H1 (cell line): ENCODE measurements around the gene SPON2. TPM values are rescaled to one million over a fixed set of nuclear protein-coding genes. Genes with fewer than 3 reads are reported as not detected.

ENCODE experiments used
- CTCF ChIA-PET: fragments of 300-600 bp; sonication (Branson Sonifier 250); formaldehyde crosslinking; loops from one replicate; lab custom pipeline; 2021; ENCODE audit not compliant: partially characterized antibody; lab: Charles Lee
- POLR2A ChIA-PET: fragments of 300-600 bp; sonication (Branson Sonifier 250); formaldehyde crosslinking; loops from one replicate; lab custom pipeline; 2021; ENCODE audit warnings: inconsistent platforms; ENCODE audit not compliant: partially characterized antibody; lab: Charles Lee
- DNase-seq, 2 experiments: peaks; one replicate each; pipeline versions ENCODE4 v3.0.0 to v3.0.0-alpha.2; 2010 to 2022; ENCODE audit warnings: low spot score in 2 of 2, low read depth in 1 of 2, mixed read lengths in 1 of 2
- FAIRE-seq: peaks from 2 replicates; lab custom pipeline; 2011; peaks lifted over from hg19 to GRCh38; lab: Jason Lieb, UNC
- H2AFZ ChIP-seq: 2 replicates; pipeline ENCODE4 v1.8.1; 2012; ENCODE audit warnings: low read length, inconsistent platforms
- H2AK5ac ChIP-seq: 2 replicates; pipeline ENCODE4 v1.6.1; 2013; ENCODE audit warnings: low read depth, low read length
- H2BK120ac ChIP-seq: replicated peaks from 2 replicates; pipeline ENCODE3; 2013; ENCODE audit warnings: low read depth, low read length, inconsistent platforms
- H2BK12ac ChIP-seq: 2 replicates; pipeline ENCODE4 v1.6.1; 2013; ENCODE audit warnings: low read depth, low read length
- H2BK15ac ChIP-seq: 2 replicates; pipeline ENCODE4 v1.6.1; 2013; ENCODE audit warnings: low read length
- H2BK20ac ChIP-seq: 2 replicates; pipeline ENCODE4 v1.6.1; 2013; ENCODE audit warnings: low read length
- H2BK5ac ChIP-seq: 2 replicates; pipeline ENCODE4 v1.6.1; 2013; ENCODE audit warnings: low read depth, low read length
- H3K14ac ChIP-seq: 2 replicates; pipeline ENCODE4 v1.6.1; 2013; ENCODE audit warnings: inconsistent platforms; ENCODE audit not compliant: insufficient read length
- H3K18ac ChIP-seq: 2 replicates; pipeline ENCODE4 v1.6.1; 2013; ENCODE audit warnings: low read length; ENCODE audit errors: extremely low read depth
- H3K23ac ChIP-seq: 2 replicates; pipeline ENCODE4 v1.6.1; 2013; ENCODE audit warnings: inconsistent platforms; ENCODE audit not compliant: insufficient read length
- H3K23me2 ChIP-seq: 2 replicates; pipeline ENCODE4 v1.6.1; 2013; ENCODE audit warnings: low read depth, low read length
- H3K27ac ChIP-seq: 2 replicates; pipeline ENCODE4 v1.6.1; 2011; ENCODE audit warnings: low read depth, low read length, inconsistent platforms
- H3K27me3 ChIP-seq, 4 experiments: replicated peaks in 1 of 4; 1 replicate in 1 of 4; 2 replicates in 3 of 4; pipeline versions ENCODE4 v1.6.1 to v1.8.1; 2011 to 2013; ENCODE audit warnings: low read length in 3 of 4, mild to moderate bottlenecking in 3 of 4, inconsistent platforms in 2 of 4, mixed read lengths in 2 of 4, moderate library complexity in 1 of 4; ENCODE audit not compliant: control insufficient read depth in 3 of 4, insufficient read depth in 3 of 4; ENCODE audit errors: extremely low read depth in 1 of 4
- H3K36me3 ChIP-seq, 4 experiments: 2 replicates each; pipeline versions ENCODE4 v1.6.1 to v1.8.1; 2011 to 2013; ENCODE audit warnings: mild to moderate bottlenecking in 4 of 4, low read length in 3 of 4, moderate library complexity in 2 of 4, control low read depth in 1 of 4, inconsistent platforms in 1 of 4; ENCODE audit not compliant: insufficient read depth in 4 of 4, control insufficient read depth in 2 of 4
- H3K4ac ChIP-seq: replicated peaks from 2 replicates; pipeline ENCODE3; 2013; ENCODE audit warnings: low read length, low read depth, mixed read lengths, inconsistent platforms; ENCODE audit not compliant: insufficient read length
- H3K4me1 ChIP-seq, 4 experiments: replicated peaks in 1 of 4; 1 replicate in 1 of 4; 2 replicates in 3 of 4; pipeline versions ENCODE4 v1.6.1 to v1.8.1; 2011 to 2013; ENCODE audit warnings: low read length in 3 of 4, inconsistent platforms in 2 of 4, mixed read lengths in 1 of 4; ENCODE audit not compliant: insufficient read depth in 4 of 4, control insufficient read depth in 3 of 4
- H3K4me2 ChIP-seq, 2 experiments: 2 replicates each; pipeline versions ENCODE4 v1.6.1 to v1.8.1; 2011 to 2013; ENCODE audit warnings: low read depth in 2 of 2, low read length in 2 of 2, control low read depth in 1 of 2, inconsistent platforms in 1 of 2, mild to moderate bottlenecking in 1 of 2; ENCODE audit not compliant: insufficient read depth in 1 of 2
- H3K4me3 ChIP-seq, 4 experiments: fragments of 200-600, 300-600 bp in 1 of 4; sonication (generic), shearing (Covaris generic), sonication (Bioruptor Twin) in 1 of 4; 2 replicates each; pipeline versions ENCODE4 v1.5.1 to v1.8.1; 2011 to 2016; ENCODE audit warnings: low read length in 4 of 4, low read depth in 3 of 4, control low read depth in 2 of 4, inconsistent platforms in 2 of 4, mild to moderate bottlenecking in 2 of 4, mixed read lengths in 1 of 4, moderate library complexity in 1 of 4; ENCODE audit not compliant: insufficient read depth in 2 of 4; ENCODE audit errors: extremely low read depth in 1 of 4
- H3K56ac ChIP-seq: replicated peaks from 2 replicates; pipeline ENCODE3; 2013; ENCODE audit warnings: low read depth, mild to moderate bottlenecking, mixed read lengths, low read length, inconsistent platforms; ENCODE audit not compliant: insufficient read length
- H3K79me1 ChIP-seq: 2 replicates; pipeline ENCODE4 v1.6.1; 2013; ENCODE audit warnings: low read depth, low read length, control low read depth
- H3K79me2 ChIP-seq, 2 experiments: 2 replicates each; pipeline versions ENCODE4 v1.6.1 to v1.8.1; 2012 to 2013; ENCODE audit warnings: low read length in 2 of 2, mild to moderate bottlenecking in 2 of 2, inconsistent platforms in 1 of 2; ENCODE audit not compliant: insufficient read depth in 2 of 2, control insufficient read depth in 1 of 2
- H3K9ac ChIP-seq, 4 experiments: replicated peaks in 1 of 4; 1 replicate in 1 of 4; 2 replicates in 3 of 4; pipeline versions ENCODE4 v1.6.1 to v1.8.1; 2011 to 2013; ENCODE audit warnings: low read depth in 3 of 4, low read length in 3 of 4, control low read depth in 2 of 4, mild to moderate bottlenecking in 2 of 4, moderate library complexity in 2 of 4, inconsistent platforms in 1 of 4; ENCODE audit errors: extremely low read depth in 1 of 4
- H3K9me3 ChIP-seq, 2 experiments: 2 replicates each; pipeline versions ENCODE4 v1.6.1 to v1.8.1; 2012 to 2013; ENCODE audit warnings: mild to moderate bottlenecking in 2 of 2, moderate library complexity in 2 of 2, control low read depth in 1 of 2, inconsistent platforms in 1 of 2, low read depth in 1 of 2, low read length in 1 of 2, mixed read lengths in 1 of 2; ENCODE audit not compliant: insufficient read depth in 2 of 2
- H4K20me1 ChIP-seq, 2 experiments: replicated peaks in 1 of 2; 2 replicates each; pipeline versions ENCODE3 to v1.8.1; 2011 to 2013; ENCODE audit warnings: inconsistent platforms in 2 of 2, low read length in 2 of 2, mild to moderate bottlenecking in 1 of 2; ENCODE audit not compliant: insufficient read depth in 2 of 2, control insufficient read depth in 1 of 2
- H4K5ac ChIP-seq: 2 replicates; pipeline ENCODE4 v1.6.1; 2013; ENCODE audit warnings: low read length, low read depth, mixed read lengths, inconsistent platforms; ENCODE audit not compliant: insufficient read length
- H4K8ac ChIP-seq: 2 replicates; pipeline ENCODE4 v1.8.0; 2013; ENCODE audit warnings: mild to moderate bottlenecking, moderate library complexity, low read length, inconsistent platforms; ENCODE audit not compliant: insufficient read depth; ENCODE audit errors: extremely low read depth
- H4K91ac ChIP-seq: replicated peaks from 2 replicates; pipeline ENCODE3; 2013; ENCODE audit warnings: low read length, mixed read lengths, inconsistent platforms; ENCODE audit not compliant: insufficient read length
- ATF3 ChIP-seq: IDR thresholded peaks from 2 replicates; pipeline ENCODE4 v1.6.1; 2011; ENCODE audit warnings: low read depth, mild to moderate bottlenecking, low read length; ENCODE audit not compliant: insufficient read depth
- BACH1 ChIP-seq: IDR thresholded peaks from 2 replicates; pipeline ENCODE4 v1.6.1; 2012; ENCODE audit warnings: low read length, improper control_type of control experiment
- CHD2 ChIP-seq: IDR thresholded peaks from 2 replicates; pipeline ENCODE4 v1.6.1; 2012; ENCODE audit warnings: low read length, improper control_type of control experiment
- EP300 ChIP-seq, 2 experiments: IDR thresholded peaks; 1 replicate in 1 of 2; 2 replicates in 1 of 2; pipeline ENCODE4 v1.6.1; 2011 to 2012; ENCODE audit warnings: low read depth in 2 of 2, low read length in 2 of 2, mild to moderate bottlenecking in 2 of 2, borderline replicate concordance in 1 of 2, inconsistent platforms in 1 of 2, moderate library complexity in 1 of 2
- JUN ChIP-seq: IDR thresholded peaks from 2 replicates; pipeline ENCODE4 v1.6.1; 2011; ENCODE audit warnings: low read depth, mild to moderate bottlenecking, improper control_type of control experiment, low read length
- NANOG ChIP-seq: IDR thresholded peaks from 2 replicates; pipeline ENCODE4 v1.6.1; 2011; ENCODE audit warnings: low read length, low read depth, mild to moderate bottlenecking, inconsistent platforms; ENCODE audit not compliant: insufficient read depth, poor library complexity, severe bottlenecking
- POLR2AphosphoS5 ChIP-seq: IDR thresholded peaks from 2 replicates; pipeline ENCODE4 v1.6.1; 2011; ENCODE audit warnings: low read depth, low read length
- RFX5 ChIP-seq: IDR thresholded peaks from 2 replicates; pipeline ENCODE4 v1.6.1; 2011; ENCODE audit warnings: low read depth, low read length, improper control_type of control experiment, borderline replicate concordance
- RNF2 ChIP-seq: fragments of 200-900, 300-1000 bp; sonication (generic); IDR thresholded peaks from 2 replicates; pipeline ENCODE4 v1.7.1; 2016; ENCODE audit warnings: borderline replicate concordance, low read depth, mild to moderate bottlenecking, antibody characterized with exemption, low read length; ENCODE audit not compliant: poor library complexity, severe bottlenecking; ENCODE audit errors: missing control alignments
- SRF ChIP-seq: IDR thresholded peaks from 2 replicates; pipeline ENCODE4 v1.6.1; 2011; ENCODE audit warnings: mild to moderate bottlenecking, low read depth, low read length, moderate library complexity
- SUZ12 ChIP-seq: fragments of 200-600 bp; sonication (generic); IDR thresholded peaks from 2 replicates; pipeline ENCODE4 v1.6.1; 2012; ENCODE audit warnings: mild to moderate bottlenecking, inconsistent platforms, low read length, moderate library complexity, mixed read lengths
- TAF1 ChIP-seq: IDR thresholded peaks from 2 replicates; pipeline ENCODE4 v1.6.1; 2011; ENCODE audit warnings: mild to moderate bottlenecking, low read depth, low read length
- WGBS, 2 experiments: shearing (Covaris generic) in 1 of 2; methylation state at CpG; one replicate each; pipeline versions ENCODE4 v1.1.6 to v1.1.7; 2013 to 2015; ENCODE audit warnings: low lambda C conversion rate in 2 of 2, mixed read lengths in 2 of 2, inconsistent platforms in 1 of 2, low coverage in 1 of 2, missing lambda C conversion rate in 1 of 2; ENCODE audit not compliant: insufficient replicate concordance in 2 of 2, insufficient coverage in 1 of 2, insufficient read length in 1 of 2; ENCODE audit errors: extremely low coverage in 1 of 2, missing lambda C conversion rate in 1 of 2; 5-methylcytosine and 5-hydroxymethylcytosine counted together
- polyA plus RNA-seq, 7 experiments: library from polyadenylated mRNA; depleted of rRNA in 3 of 7; stranded (reverse) in 5 of 7; unstranded in 2 of 7; fragments of >200 nt in 5 of 7; fragments of 200-250 nt in 2 of 7; gene quantifications; 1 replicate in 5 of 7; 2 replicates in 1 of 7; 4 replicates in 1 of 7; pipeline versions ENCODE4 v1.2.1 to v1.2.3, GENCODE V29; 2011 to 2013; ENCODE audit warnings: missing spikeins in 2 of 7, mixed read lengths in 2 of 7
- total RNA-seq: library from RNA; stranded (reverse); fragmentation: NEBNext Ultra II Directional; extraction: Animal tissue kit (Norgen Biotek cat#: 25700); gene quantifications from 2 replicates; pipeline ENCODE4 v1.2.1, GENCODE V29; 2021

SPON2 gene
- total and polyA plus RNA-seq, 2 of the 8 experiments (the other 6 are each of a cell fraction or from before 2014, with no cell fraction given), result 2.8 to 3.2 TPM

- no peak overlapping the region for H3K27ac ChIP-seq
- no peak overlapping the region for H3K9ac ChIP-seq
- FAIRE-seq (no peak), DNase-seq (no peak)
- H3K27me3 ChIP-seq, result no peaks in the 10 kb centered on the region
- H3K4me3 ChIP-seq, result no peak overlapping the region
- H2BK120ac ChIP-seq, result no peak overlapping the region
- no peak overlapping the region for H4K91ac ChIP-seq
- no peak overlapping the region for H4K5ac ChIP-seq
- H2BK20ac ChIP-seq, result no peak overlapping the region
- no peak overlapping the region for H2AFZ ChIP-seq
- no peaks in the 10 kb centered on the region for H3K23me2 ChIP-seq
- H2BK12ac ChIP-seq, result no peak overlapping the region
- H3K4me2 ChIP-seq, result no peak overlapping the region
- H3K4ac ChIP-seq, result no peak overlapping the region
- POLR2A ChIA-PET, result no interaction called here
- H3K56ac ChIP-seq, result no peak overlapping the region
- no peaks in the 10 kb centered on the region for H3K9me3 ChIP-seq
- H4K20me1 ChIP-seq, result peaks cover 0 to 2% of the 10 kb centered on the region in 2 experiments
- no peak overlapping the region for H2AK5ac ChIP-seq
- H3K4me1 ChIP-seq, result no peaks in the 10 kb centered on the region
- no peak overlapping the region for H3K14ac ChIP-seq
- no peaks in the 10 kb centered on the region for H3K79me1 ChIP-seq
- 87% methylated on average over 9 of the region's 17 CpGs; no CpG with 5 or more reads in 1 of the 2 experiments for WGBS, 2 experiments
- H3K23ac ChIP-seq, result no peak overlapping the region
- no peaks in the 10 kb centered on the region; a peak in 1 of 8 replicates for H3K36me3 ChIP-seq
- H3K18ac ChIP-seq, result no peak overlapping the region; the same call in 1 of the 2 replicates
- 0 out of 2 replicates have a peak overlapping the region, but pooled peaks have one; percentile 51 for H4K8ac ChIP-seq
- no peaks in the 10 kb centered on the region for H3K79me2 ChIP-seq
- CTCF ChIA-PET, result interaction anchor here (0.5 to 1.7 kb wide), 8 partner anchors 9 to 645 kb away, joined by 3 to 4 read pairs (median 3); no protein-coding TSS in a partner anchor
- no peak overlapping the region for H2BK5ac ChIP-seq
- no peak overlapping the region for H2BK15ac ChIP-seq
- no peak for TF ChIP-seq TAF1
- TF ChIP-seq CHD2, result no peak
- no peak for TF ChIP-seq RFX5
- TF ChIP-seq BACH1, result no peak
- no peak for TF ChIP-seq JUN
- TF ChIP-seq ATF3, result no peak
- TF ChIP-seq POLR2AphosphoS5, result no peak
- no peak for TF ChIP-seq EP300 (IDR thresholded peaks at IDR 0.05; ENCODE audit: borderline replicate concordance in 1 of 2, low read depth in 2 of 2, low read length in 2 of 2)
- TF ChIP-seq RNF2, result no peak
- no peak for TF ChIP-seq SRF
- no peak for TF ChIP-seq SUZ12
- no peak for TF ChIP-seq NANOG
Observed at GRCh38 chr4:1205586-1206298, 33.4 kb upstream of the SPON2 start.
